Lung microvascular endothelial cell (primary cell): ENCODE measurements around the gene WFDC9. TPM values are rescaled to one million over a fixed set of nuclear protein-coding genes. Genes with fewer than 3 reads are reported as not detected.
A peak's percentile ranks its signal among the peaks of the same experiment; 100 is the strongest.
"Not testable (repeated sequence)": the region's sequence is repeated elsewhere in the genome, so short reads cannot be mapped to it uniquely, and the experiment has no call there.

Source experiments
- DNase-seq, 2 donors: peaks; one replicate each; pipeline versions ENCODE4 v3.0.0 to v3.0.0-alpha.2; 2010; ENCODE audit warnings: low read depth in 2 of 2
- total RNA-seq: library from RNA; depleted of rRNA; stranded (reverse); fragments of >200 nt; gene quantifications from 2 replicates; pipeline ENCODE4 v1.2.1, GENCODE V29; 2014

Gene WFDC9
- total RNA-seq, 1 donor from 2014 or later: not detected

GRCh38 chr20:45592574-45593189, 38.4 kb downstream of the WFDC9 start:
- DNase-seq: peak; percentile 36 to 55

GRCh38 chr20:45589725-45590124, 41.4 kb downstream of the WFDC9 start:
- DNase-seq: no peak

- no peak for DNase-seq
Measured at GRCh38 chr20:45588800-45589199, 42.3 kb downstream of the WFDC9 start.

- not testable (repeated sequence) for DNase-seq
Measured at GRCh38 chr20:45585986-45586385, 45.1 kb downstream of the WFDC9 start.

GRCh38 chr20:45584294-45584693, 46.8 kb downstream of the WFDC9 start:
- not testable (repeated sequence) for DNase-seq

GRCh38 chr20:45583502-45583901, 47.6 kb downstream of the WFDC9 start:
- no peak for DNase-seq

- DNase-seq: no peak
Measured at GRCh38 chr20:45581702-45582101, 49.4 kb downstream of the WFDC9 start.

- no peak for DNase-seq
Measured at GRCh38 chr20:45579184-45579583, 51.9 kb downstream of the WFDC9 start, which contains the start of gene WFDC8. Gene WFDC8, minus strand, starts transcription at chr20:45579284. Its CDS starts 37 bp downstream, at chr20:45579247.

GRCh38 chr20:45578231-45578630, 52.9 kb downstream of the WFDC9 start:
- DNase-seq: no peak

GRCh38 chr20:45576995-45577394, 54.1 kb downstream of the WFDC9 start:
- DNase-seq: no peak

- no peak for DNase-seq
Measured at GRCh38 chr20:45575931-45576330, 55.2 kb downstream of the WFDC9 start.

- DNase-seq: not testable (repeated sequence)
Measured at GRCh38 chr20:45569650-45570049, 61.4 kb downstream of the WFDC9 start.

- no peak for DNase-seq
Measured at GRCh38 chr20:45564760-45565276, 66.3 kb downstream of the WFDC9 start.

Other genes with a start within 250 kb of the WFDC9 start
- gene DBNDD2, start 223.0 kb downstream of the WFDC9 start, total RNA-seq: 5.0 and 5.2 TPM in 2 replicates
- 17.4 and 22.2 TPM in 2 replicates for gene PIGT, start 215.1 kb downstream of the WFDC9 start, total RNA-seq
- not detected in 2 replicates for gene WFDC2, start 161.5 kb downstream of the WFDC9 start, total RNA-seq
- not detected in 2 replicates for gene SPINT3, start 115.7 kb downstream of the WFDC9 start, total RNA-seq
- not detected in 2 replicates for gene WFDC6, start 91.8 kb downstream of the WFDC9 start, total RNA-seq
- gene EPPIN, start 83.9 kb downstream of the WFDC9 start, total RNA-seq: not detected in 2 replicates
- gene WFDC8, start 52.0 kb downstream of the WFDC9 start, total RNA-seq: not detected in 2 replicates
- gene WFDC10A, start 1.5 kb downstream of the WFDC9 start, total RNA-seq: not detected in 2 replicates
- gene WFDC11, start 39.0 kb upstream of the WFDC9 start, total RNA-seq: not detected in 2 replicates
- not detected in 2 replicates for gene WFDC13, start 70.8 kb upstream of the WFDC9 start, total RNA-seq
- not detected in 2 replicates for gene WFDC10B, start 73.7 kb upstream of the WFDC9 start, total RNA-seq
- not detected in 2 replicates for gene SPINT4, start 91.1 kb upstream of the WFDC9 start, total RNA-seq
- gene WFDC3, start 160.6 kb upstream of the WFDC9 start, total RNA-seq: not detected in 2 replicates
- gene DNTTIP1, start 160.7 kb upstream of the WFDC9 start, total RNA-seq: 14.4 and 15.1 TPM in 2 replicates
- gene UBE2C, start 181.4 kb upstream of the WFDC9 start, total RNA-seq: 4.2 and 10.7 TPM in 2 replicates
- gene TNNC2, start 196.0 kb upstream of the WFDC9 start, total RNA-seq: not detected in 2 replicates
- gene SNX21, start 202.5 kb upstream of the WFDC9 start, total RNA-seq: 9.4 and 11.9 TPM in 2 replicates
- gene ACOT8, start 226.1 kb upstream of the WFDC9 start, total RNA-seq: 25.7 and 35.3 TPM in 2 replicates
- 5.0 and 7.9 TPM in 2 replicates for gene ZSWIM3, start 226.3 kb upstream of the WFDC9 start, total RNA-seq
- gene ZSWIM1, start 249.9 kb upstream of the WFDC9 start, total RNA-seq: 2.4 and 4.0 TPM in 2 replicates